ENCODE results near the gene ANHX.
A peak's percentile ranks its signal among the peaks of the same experiment; 100 is the strongest.

Gene ANHX

DNA sequence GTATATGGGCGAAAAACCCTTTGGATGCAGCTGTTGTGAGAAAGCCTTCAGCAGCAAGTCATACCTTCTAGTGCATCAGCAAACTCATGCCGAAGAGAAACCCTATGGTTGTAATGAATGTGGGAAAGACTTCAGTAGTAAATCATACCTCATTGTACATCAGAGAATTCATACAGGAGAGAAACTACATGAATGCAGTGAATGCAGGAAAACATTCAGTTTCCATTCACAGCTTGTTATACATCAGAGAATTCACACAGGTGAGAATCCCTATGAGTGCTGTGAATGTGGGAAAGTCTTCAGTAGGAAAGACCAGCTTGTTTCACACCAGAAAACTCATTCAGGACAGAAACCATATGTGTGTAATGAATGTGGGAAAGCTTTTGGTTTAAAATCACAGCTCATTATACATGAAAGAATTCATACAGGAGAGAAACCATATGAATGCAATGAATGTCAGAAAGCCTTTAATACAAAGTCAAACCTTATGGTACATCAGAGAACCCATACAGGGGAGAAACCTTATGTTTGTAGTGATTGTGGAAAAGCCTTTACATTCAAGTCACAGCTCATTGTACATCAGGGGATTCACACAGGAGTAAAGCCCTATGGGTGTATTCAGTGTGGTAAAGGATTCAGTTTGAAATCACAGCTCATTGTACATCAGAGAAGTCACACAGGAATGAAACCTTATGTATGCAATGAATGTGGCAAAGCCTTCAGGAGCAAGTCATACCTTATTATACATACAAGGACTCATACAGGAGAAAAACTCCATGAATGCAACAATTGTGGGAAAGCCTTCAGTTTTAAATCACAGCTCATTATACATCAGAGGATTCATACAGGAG lies 33.0 kb downstream of the ANHX start:
- no peak for DNase-seq (ENCODE audit: low spot score)

DNA sequence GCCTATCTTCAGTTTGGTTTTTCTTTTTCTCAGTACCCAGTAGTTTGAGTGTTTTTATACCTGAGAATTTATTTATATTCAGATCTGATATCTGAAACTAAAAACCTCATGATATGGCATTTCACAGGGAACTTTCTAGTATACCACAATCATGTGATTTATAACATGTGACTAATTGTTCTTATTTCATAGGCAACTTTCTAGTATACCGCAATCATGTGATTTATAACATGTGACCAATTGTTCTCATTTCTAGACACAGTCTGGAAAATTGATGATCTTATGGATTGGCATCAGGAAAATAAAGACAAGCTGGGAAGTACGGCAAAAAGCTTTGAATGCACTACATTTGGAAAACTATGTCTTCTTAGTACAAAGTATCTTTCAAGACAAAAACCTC lies 33.8 kb downstream of the ANHX start:
- DNase-seq (ENCODE audit: low spot score): no peak

DNA sequence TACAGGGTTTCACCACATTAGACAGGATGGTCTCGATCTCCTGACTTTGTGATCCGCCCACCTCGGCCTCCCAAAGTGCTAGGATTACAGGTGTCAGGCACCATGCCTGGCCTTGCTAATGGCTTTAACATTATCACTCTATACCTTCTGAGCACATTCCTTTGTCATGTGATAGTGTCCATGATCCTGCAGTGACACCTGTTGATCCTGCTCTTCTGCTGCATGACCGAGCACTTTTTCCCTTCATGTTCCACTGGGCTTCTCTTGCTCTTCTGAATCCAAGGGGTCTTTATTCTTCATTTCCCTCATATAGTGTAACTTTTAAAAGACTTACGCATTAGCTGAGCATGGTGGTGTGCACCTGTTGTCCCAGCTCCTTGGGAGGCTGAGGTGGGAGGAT lies 42.8 kb downstream of the ANHX start:
- DNase-seq (ENCODE audit: low spot score): no peak

DNA sequence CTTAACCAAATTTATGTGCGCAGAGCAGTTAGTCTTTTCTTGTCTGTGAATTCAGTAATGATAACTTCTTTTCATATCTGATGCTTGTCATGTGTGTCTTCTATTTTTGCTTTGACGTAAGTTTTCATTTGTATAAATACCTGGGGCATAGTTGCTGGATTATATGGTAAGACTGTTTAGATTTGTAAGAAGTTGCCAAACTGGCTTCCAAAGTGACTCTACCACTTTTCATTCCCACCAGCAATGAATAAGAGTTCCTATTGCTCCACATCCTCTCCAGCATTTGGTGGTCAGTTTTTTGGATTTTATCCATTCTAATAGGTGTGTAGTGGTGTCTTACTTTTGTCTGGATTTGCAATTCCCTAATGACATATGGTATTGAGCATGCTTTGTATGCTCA lies 45.5 kb downstream of the ANHX start:
- DNase-seq (ENCODE audit: low spot score): no peak

DNA sequence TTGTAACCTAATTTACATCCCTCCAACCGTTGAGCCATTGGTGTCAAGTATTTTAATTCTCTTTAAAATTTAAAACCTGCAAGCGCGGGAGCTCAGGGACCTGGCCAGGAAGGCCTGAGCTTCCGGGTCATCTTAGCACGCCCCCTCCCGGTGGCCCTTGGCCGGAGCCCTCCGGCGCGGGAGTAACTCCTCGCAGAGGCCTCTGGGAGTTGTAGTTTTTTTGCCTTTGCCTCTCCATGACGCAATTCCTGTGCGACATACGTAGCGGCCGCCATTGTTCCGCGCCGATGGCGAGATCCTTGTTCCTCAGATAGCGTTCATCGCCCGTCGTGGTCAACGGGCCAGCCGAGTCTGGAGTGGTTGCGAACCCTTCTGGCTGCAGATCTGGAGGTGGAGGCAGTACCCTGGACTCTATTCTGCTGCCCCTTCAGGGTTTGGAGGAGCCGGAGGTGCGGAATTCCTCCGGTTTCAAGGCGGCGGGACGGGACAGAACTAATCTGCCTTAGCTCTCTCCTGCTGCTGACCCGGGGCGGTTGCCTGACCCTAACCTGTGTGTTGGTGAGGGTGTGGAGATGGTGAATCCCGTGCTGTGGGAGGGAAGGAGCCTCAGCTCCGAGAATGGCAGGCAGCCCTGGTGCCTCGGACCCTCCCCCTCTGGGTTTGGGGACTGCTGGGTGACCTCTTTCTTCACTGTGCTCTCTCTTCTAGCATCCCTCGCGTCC lies 54.3 kb downstream of the ANHX start, which contains the start of gene ZNF268:
Gene ZNF268, plus strand, starts transcription at position 258 of the 722 bp plus-strand sequence. CDS start 503 bp downstream, outside the sequence.
- DNase-seq (ENCODE audit: low spot score): peak; percentile 96

DNA sequence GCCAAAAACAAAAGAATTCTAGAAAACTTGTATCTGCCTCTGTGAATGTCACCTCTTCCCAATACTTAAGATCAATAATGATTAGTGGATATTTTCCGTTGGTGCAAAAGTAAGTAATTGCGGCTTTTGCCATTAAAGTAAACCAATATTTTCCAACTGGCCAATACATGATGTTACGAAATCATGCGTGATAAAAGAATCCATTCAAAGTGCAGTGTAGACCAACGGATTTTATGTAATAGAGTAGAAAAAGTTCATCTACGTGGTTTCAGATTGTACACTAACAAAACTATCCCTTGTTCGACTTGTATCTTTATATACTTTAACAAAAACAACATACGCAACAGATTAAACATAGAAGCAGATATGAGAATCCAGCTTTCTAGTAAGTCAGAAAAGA lies 55.0 kb downstream of the ANHX start:
- DNase-seq (ENCODE audit: low spot score): no peak

DNA sequence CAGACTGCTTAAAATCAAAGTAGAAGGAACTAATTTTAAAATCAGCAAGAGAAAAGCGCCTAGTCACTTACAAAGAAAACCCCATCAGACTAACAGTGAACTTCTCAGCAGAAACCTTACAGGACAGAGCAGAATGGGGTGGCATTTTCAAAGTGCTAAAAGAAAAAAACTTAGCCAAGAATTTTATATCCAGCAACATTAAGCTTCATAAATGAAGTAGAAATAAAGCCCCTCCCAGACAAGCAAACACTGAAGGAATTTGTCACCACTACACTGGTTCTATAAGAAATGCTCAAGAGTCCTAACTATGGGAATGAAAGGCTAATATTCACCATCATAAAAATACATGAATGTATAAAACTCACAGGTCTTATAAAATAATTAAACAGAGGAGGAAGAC lies 60.8 kb downstream of the ANHX start:
- no peak for DNase-seq (ENCODE audit: low spot score)

DNA sequence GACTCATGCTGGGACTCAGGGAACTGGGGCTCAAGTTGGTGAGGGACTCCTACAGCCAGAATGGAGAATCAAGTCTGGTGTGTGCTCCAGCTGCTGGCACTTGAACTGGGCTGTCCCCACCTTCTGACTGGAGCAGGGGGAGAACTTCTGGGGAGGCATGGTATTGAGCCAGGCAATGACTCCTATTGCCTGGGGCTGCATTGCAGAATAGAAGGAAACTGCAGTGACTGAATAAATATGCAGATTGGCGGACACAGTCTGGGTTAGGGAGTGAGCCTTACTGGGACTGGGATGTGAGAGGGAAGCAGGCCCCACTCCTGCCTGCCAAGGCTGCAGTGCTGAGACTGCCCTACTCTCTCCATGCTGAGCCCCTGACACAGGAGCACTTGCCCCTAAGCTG lies 63.2 kb downstream of the ANHX start:
- DNase-seq (ENCODE audit: low spot score): no peak
